SK-N-SH treated with all-trans-retinoic acid at 6 μM for 48 hours (cell line): ENCODE data around the gene TCF12.

ENCODE experiments used
- CREB5 ChIP-seq: fragments of 250-450 bp; sonication (Bioruptor Pico); IDR thresholded peaks from 2 replicates; pipeline ENCODE4 v1.5.1; 2020; ENCODE audit warnings: low read depth, mild to moderate bottlenecking, moderate library complexity
- CSDC2 ChIP-seq: fragments of 250-450 bp; sonication (Bioruptor Pico); IDR thresholded peaks from 2 replicates; pipeline ENCODE4 v1.5.0; 2020; ENCODE audit warnings: mild to moderate bottlenecking, moderate library complexity
- ESRRG ChIP-seq: fragments of 250-450 bp; sonication (Bioruptor Pico); IDR thresholded peaks from 2 replicates; pipeline ENCODE4 v1.6.1; 2021; ENCODE audit warnings: mild to moderate bottlenecking
- PATZ1 ChIP-seq: fragments of 250-450 bp; sonication (Bioruptor Pico); IDR thresholded peaks from 2 replicates; pipeline ENCODE4 v1.8.0; 2020; ENCODE audit warnings: mild to moderate bottlenecking, moderate library complexity, borderline replicate concordance
- RARB ChIP-seq: fragments of 250-450 bp; sonication (Bioruptor Pico); IDR thresholded peaks from 2 replicates; pipeline ENCODE4 v1.8.0; 2021; ENCODE audit warnings: mild to moderate bottlenecking, moderate library complexity
- TCF4 ChIP-seq: fragments of 250-450 bp; sonication (Bioruptor Pico); IDR thresholded peaks from 2 replicates; pipeline ENCODE4 v1.8.0; 2021; ENCODE audit warnings: mild to moderate bottlenecking, moderate library complexity, borderline replicate concordance
- TOX ChIP-seq: fragments of 250-450 bp; sonication (Bioruptor Pico); IDR thresholded peaks from 2 replicates; pipeline ENCODE4 v1.8.0; 2021; ENCODE audit warnings: mild to moderate bottlenecking, moderate library complexity, borderline replicate concordance
- ZNF8 ChIP-seq: fragments of 450-650 bp; formaldehyde crosslinking; IDR thresholded peaks from 2 replicates; pipeline ENCODE4 v1.5.0; 2020; ENCODE audit warnings: mild to moderate bottlenecking, moderate library complexity

- TF ChIP-seq CSDC2 (CRISPR knock-in tag) = no peak
- no peak for TF ChIP-seq TCF4 (CRISPR knock-in tag)
- no peak for TF ChIP-seq TOX
- TF ChIP-seq PATZ1 (CRISPR knock-in tag) = no peak
- no peak for TF ChIP-seq ESRRG (CRISPR knock-in tag)
- TF ChIP-seq CREB5 = no peak
- no peak for TF ChIP-seq ZNF8
- TF ChIP-seq RARB = no peak
Observed at GRCh38 chr15:57319919-57320560, 401.6 kb downstream of the TCF12 start.
